Skeletal muscle satellite cell (primary cell): Measurements from ENCODE around the gene CTSO.
"Not testable (repeated sequence)": the region's sequence is repeated elsewhere in the genome, so short reads cannot be mapped to it uniquely, and the experiment has no call there.

ENCODE experiments used
- H3K27me3 ChIP-seq: 2 replicates; pipeline ENCODE4 v1.7.0; 2013; ENCODE audit warnings: low read length; ENCODE audit not compliant: control insufficient read depth, insufficient read depth
- H3K36me3 ChIP-seq: 2 replicates; pipeline ENCODE4 v1.7.0; 2013; ENCODE audit warnings: mild to moderate bottlenecking, control low read depth, low read length; ENCODE audit not compliant: insufficient read depth
- H3K4me1 ChIP-seq: 2 replicates; pipeline ENCODE4 v1.7.0; 2013; ENCODE audit warnings: low read length; ENCODE audit not compliant: control insufficient read depth, insufficient read depth
- H3K4me2 ChIP-seq: 2 replicates; pipeline ENCODE4 v1.7.0; 2013; ENCODE audit warnings: mild to moderate bottlenecking, low read length
- H3K4me3 ChIP-seq: 2 replicates; pipeline ENCODE4 v1.7.0; 2013; ENCODE audit warnings: low read length
- H3K9ac ChIP-seq: 2 replicates; pipeline ENCODE4 v1.7.0; 2013; ENCODE audit warnings: mild to moderate bottlenecking, low read depth, low read length, moderate library complexity
- H3K9me3 ChIP-seq: replicated peaks from 2 replicates; pipeline ENCODE4 v1.7.0; 2013; ENCODE audit warnings: mild to moderate bottlenecking, control low read depth, low read length

Gene CTSO

DNA sequence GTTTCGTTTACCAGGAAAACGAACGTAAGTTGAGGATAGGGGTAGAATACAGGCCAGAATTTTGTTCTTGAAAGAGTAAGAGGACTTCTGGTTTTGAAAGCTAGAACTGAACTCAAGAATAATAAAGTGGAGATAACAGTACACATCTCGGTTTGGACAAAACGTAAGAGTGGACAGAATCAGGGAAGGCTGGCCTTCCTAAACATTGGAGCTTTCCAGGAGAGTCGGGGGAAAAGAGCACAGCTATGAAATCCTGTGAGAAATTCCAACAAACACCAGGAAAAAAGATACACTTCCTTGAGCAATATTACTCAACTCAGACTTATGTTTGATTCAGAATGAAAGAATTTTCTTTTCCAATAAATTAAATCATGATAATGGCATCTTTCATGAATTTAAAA, 1.2 kb downstream of the CTSO start:
- peak overlapping the region; percentile 94 for H3K9ac ChIP-seq

DNA sequence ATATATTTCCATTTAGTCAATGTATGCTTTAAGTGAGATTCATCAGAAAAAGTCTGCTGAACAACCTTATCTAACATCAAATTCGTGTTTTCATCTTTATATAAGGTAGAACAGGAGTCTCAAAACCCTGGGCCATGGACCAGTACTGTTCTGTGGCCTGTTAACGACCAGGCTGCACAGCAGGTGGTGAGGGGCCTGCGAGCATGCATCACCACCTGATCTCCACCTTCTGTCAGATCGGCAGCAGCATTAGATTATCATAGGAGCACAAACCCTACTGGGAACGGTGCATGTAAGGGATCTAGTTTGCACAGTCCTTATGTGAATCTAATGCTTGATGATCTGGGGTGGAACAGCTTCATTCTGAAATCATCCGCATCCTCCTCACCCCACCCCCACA, 3.2 kb downstream of the CTSO start:
- no peaks in the 10 kb centered on the region for H3K27me3 ChIP-seq
- no peak overlapping the region for H3K9ac ChIP-seq
- H3K4me2 ChIP-seq: no peak overlapping the region

More for the DNA sequence above, 1.2 kb downstream of the CTSO start:
- peak overlapping the region; percentile 92 for H3K4me2 ChIP-seq
- H3K4me3 ChIP-seq: peak overlapping the region; percentile 76
- H3K9me3 ChIP-seq: no peaks in the 10 kb centered on the region
- H3K36me3 ChIP-seq: no peaks in the 10 kb centered on the region
- H3K27me3 ChIP-seq: no peaks in the 10 kb centered on the region
- H3K4me1 ChIP-seq: peaks cover 11% of the 10 kb centered on the region

DNA sequence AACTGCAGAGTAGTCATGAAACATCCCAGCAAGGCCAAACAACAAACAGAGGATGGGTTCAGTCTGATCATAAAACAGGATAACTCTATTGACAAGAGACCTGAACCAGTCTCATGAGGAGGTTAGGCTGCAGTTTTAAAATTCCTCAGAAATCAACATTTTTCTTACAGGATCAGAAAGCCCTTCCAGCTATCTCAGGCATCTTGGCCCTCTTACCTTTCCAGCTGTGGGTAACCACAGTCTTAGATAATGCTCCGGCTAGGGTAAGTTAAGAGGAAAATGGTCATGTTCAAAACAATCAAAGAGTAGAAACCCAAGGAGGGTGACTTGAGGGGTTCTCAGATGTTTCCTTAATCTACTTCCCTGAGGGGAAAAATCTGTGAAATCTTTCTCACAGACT, 5.1 kb downstream of the CTSO start:
- Histone ChIP-seq H3K4me3 (no peak overlapping the region), H3K27me3 (no peaks in the 10 kb centered on the region), H3K9me3 (no peaks in the 10 kb centered on the region), H3K36me3 (no peaks in the 10 kb centered on the region), H3K4me2 (no peak overlapping the region), H3K9ac (no peak overlapping the region), H3K4me1 (peaks cover 5% of the 10 kb centered on the region)

More for the DNA sequence above, 3.2 kb downstream of the CTSO start:
- no peak overlapping the region for H3K4me3 ChIP-seq
- H3K4me1 ChIP-seq: peaks cover 11% of the 10 kb centered on the region
- no peaks in the 10 kb centered on the region for H3K36me3 ChIP-seq
- no peaks in the 10 kb centered on the region for H3K9me3 ChIP-seq

DNA sequence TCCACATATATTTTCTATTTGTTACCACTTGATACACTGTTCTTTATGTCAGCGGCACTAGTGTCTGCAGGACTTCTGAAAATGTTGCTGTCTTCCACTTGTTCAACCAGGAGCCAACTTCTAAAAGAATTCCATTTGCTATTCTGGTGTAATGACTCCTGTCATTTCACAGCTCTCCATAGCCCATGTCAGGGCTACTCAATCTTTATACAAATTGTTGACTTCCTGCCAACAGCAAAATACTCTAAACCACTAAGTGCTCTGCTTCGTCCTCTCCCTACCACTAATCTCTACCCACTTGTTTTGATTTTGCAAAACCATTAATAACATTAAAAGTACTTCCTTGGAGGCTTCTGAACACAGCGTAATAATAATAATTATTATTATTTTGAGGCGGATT, 7.2 kb downstream of the CTSO start:
- H3K4me2 ChIP-seq: no peak overlapping the region
- no peaks in the 10 kb centered on the region for H3K36me3 ChIP-seq
- H3K4me3 ChIP-seq: no peak overlapping the region
- H3K9ac ChIP-seq: no peak overlapping the region
- H3K9me3 ChIP-seq: no peaks in the 10 kb centered on the region
- no peaks in the 10 kb centered on the region for H3K4me1 ChIP-seq
- H3K27me3 ChIP-seq: no peaks in the 10 kb centered on the region

DNA sequence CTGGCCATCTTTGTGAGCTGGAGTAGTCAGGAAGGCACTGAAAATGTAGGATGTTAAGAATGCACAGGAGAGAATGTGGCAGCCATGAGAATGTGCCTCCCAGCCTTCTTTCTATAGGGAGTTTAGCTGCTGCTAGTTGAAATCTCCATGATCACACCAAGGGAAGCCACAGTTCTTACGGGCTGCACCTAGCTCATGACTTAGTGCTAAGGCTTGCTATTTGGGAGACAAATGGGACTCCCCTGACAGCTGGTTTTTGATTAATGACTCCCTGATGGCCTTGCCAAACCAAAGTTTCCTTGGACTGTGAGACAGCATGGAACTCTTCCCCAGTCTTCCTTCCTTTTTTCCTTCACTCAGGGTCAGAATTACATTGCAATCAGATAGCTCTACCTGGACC, 9.2 kb downstream of the CTSO start:
- Histone ChIP-seq H3K4me1 (no peaks in the 10 kb centered on the region), H3K36me3 (no peaks in the 10 kb centered on the region), H3K9me3 (no peaks in the 10 kb centered on the region), H3K27me3 (no peaks in the 10 kb centered on the region), H3K4me3 (no peak overlapping the region), H3K9ac (no peak overlapping the region), H3K4me2 (no peak overlapping the region)

DNA sequence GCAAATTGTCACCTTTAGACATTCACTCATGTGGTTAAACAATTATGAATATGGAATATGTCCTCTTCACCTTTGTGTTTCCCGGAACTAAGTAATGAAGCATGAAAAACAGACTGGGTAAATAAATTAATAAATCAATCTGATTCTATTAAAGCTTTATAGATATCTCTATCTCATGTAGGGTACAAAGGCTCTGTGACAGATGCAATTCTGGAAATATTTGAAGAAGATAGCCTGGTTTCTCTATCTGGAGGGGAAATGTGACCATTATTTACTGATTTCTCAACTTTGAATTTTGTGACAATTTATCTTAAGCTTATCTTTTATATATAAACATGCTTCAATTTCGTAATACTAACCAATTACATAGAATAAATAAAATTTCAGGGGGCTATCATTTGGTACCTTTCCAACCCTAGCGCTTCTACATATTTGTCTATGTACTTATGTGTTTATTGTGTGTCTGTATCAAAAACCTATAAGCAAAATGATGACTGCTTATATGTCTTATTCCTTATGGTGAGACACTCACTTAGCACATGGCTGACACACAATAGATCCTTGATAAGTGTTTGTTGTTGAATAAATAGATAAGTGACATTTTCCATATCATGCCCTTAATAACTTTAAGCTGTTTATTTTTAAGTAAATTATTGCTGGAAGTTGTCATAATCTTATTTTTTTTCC, 9.9 kb downstream of the CTSO start:
- H3K4me3 ChIP-seq: no peak overlapping the region
- H3K27me3 ChIP-seq: no peaks in the 10 kb centered on the region
- H3K36me3 ChIP-seq: no peaks in the 10 kb centered on the region
- no peaks in the 10 kb centered on the region for H3K9me3 ChIP-seq
- no peak overlapping the region for H3K4me2 ChIP-seq
- no peak overlapping the region for H3K9ac ChIP-seq
- no peaks in the 10 kb centered on the region for H3K4me1 ChIP-seq

DNA sequence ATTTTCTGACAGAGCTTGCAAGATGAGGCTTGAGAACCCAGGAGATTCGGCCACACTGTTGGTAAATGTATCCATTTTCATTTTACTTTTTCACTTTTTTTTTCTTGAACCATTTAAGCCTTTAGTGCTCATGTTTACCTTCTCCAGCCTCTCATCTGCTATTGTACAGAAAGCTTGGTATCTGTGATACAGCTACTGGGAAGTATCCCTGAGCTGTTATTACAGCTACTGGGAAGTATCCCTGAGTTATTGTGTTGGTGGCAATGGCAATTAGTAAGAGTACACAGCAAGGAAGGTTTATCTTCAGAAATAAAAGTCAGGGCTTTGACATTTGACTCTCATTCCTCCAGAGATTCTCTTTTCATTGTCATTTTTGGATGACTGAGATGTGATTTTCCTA, 11.8 kb downstream of the CTSO start:
- Histone ChIP-seq H3K4me3 (no peak overlapping the region), H3K36me3 (no peaks in the 10 kb centered on the region), H3K27me3 (no peaks in the 10 kb centered on the region), H3K4me1 (no peaks in the 10 kb centered on the region), H3K9ac (no peak overlapping the region), H3K4me2 (no peak overlapping the region), H3K9me3 (no peaks in the 10 kb centered on the region)

DNA sequence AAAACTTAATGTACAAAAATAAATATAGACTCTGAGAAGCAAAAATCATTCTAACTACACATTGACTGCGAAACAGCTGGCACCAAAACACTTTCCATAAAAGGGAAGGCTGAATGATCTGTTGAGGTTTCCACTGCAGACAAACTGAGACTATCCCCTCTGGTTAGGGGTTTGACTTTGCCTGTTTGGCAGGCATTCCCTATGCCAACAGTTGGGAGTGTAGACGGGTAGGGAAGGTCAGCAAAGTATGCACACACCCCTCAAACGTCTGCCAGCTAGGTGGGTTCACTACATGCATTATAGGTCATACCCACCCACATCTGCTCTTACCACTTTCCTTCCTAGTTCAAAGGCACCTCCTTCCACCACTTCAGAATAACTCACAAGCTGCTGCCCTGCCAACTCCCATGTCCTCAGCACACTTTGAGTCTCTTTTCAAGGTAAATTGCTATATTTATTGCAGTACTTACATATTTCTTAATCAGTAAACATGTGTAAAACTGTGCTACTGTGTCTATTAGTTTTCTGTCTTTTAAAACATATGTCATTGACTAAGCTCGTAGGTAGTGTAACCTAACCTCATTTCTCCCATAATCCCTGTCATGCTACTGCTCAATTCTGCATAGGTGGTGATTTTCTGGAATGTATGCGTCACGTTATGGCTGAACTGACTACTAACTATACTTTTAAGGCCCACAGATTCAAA, 12.4 kb downstream of the CTSO start:
- no peak overlapping the region for H3K4me2 ChIP-seq
- no peak overlapping the region for H3K4me3 ChIP-seq
- H3K9me3 ChIP-seq: no peaks in the 10 kb centered on the region
- no peaks in the 10 kb centered on the region for H3K4me1 ChIP-seq
- no peak overlapping the region for H3K9ac ChIP-seq
- no peaks in the 10 kb centered on the region for H3K36me3 ChIP-seq
- H3K27me3 ChIP-seq: no peaks in the 10 kb centered on the region

DNA sequence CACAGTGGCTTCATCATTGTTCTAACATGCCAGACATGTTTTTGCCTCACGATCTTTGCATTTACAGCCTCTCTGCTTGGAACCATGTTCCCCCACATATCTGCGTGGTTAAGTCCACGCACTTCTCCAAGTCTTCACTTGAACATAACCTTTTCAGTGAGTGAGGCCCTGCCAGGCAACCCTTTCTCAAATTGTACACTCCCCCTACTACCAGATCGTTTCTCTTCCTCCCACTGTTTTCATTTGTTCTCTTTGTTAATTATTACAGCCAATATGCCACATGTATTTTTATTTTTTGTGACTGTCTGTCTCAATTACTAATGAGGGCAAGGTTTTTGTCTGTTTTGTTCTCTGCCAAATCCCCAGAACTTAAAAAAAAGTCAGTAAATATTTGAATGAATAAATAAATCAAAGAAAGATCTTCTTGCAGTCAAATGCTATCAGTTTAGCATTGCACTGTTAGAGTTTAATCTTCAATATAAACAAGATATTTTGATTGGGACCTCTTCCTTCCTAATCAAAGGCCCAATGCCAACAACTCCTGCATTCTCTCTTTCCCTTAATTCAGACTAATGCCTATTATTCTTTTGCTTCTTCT, 18.2 kb downstream of the CTSO start:
- Histone ChIP-seq H3K4me2 (no peak overlapping the region), H3K9me3 (no peaks in the 10 kb centered on the region), H3K27me3 (no peaks in the 10 kb centered on the region), H3K4me1 (no peaks in the 10 kb centered on the region), H3K9ac (no peak overlapping the region), H3K36me3 (no peaks in the 10 kb centered on the region), H3K4me3 (no peak overlapping the region)

DNA sequence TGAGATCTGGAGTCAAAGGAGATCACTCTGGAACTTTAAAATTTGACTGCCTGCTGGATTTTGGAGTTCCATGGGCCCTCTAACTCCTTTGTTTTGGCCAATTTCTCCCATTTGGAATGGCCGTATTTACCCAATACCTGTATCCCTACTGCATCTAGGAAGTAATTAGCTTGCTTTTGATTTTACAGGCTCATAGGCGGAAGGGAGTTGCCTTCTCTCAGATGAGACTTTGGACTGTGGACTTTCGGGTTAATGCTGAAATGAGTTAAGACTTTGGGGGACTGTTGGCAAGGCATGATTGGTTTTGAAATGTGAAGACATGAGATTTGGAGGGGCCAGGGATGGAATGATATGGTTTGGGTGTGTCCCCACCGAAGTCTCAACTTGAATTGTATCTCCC, 19.0 kb downstream of the CTSO start:
- H3K4me3 ChIP-seq, H3K36me3 ChIP-seq, H3K4me1 ChIP-seq: not testable (repeated sequence)

DNA sequence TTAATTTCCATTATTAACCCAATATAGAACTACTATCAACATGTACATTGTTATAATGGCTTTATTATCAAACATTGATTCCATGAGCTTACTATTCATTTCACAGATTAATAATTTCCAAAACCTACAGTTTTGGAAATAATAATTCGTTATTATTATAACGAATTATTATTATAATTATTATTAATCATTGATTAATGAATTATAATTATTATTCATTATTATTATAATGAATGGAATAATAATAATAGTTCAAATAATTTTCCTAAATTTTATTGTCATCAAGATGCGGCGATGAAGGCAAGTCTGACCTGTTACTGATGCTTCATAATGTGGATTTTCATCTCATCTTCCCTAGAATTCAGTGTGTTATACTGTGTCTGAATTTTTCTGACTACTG, 22.0 kb downstream of the CTSO start:
- Histone ChIP-seq H3K4me2 (no peak overlapping the region), H3K9ac (no peak overlapping the region), H3K4me3 (no peak overlapping the region), H3K4me1 (no peaks in the 10 kb centered on the region), H3K36me3 (no peaks in the 10 kb centered on the region), H3K27me3 (no peaks in the 10 kb centered on the region), H3K9me3 (no peaks in the 10 kb centered on the region)

More for the DNA sequence above, 19.0 kb downstream of the CTSO start:
- H3K27me3 ChIP-seq, H3K4me2 ChIP-seq, H3K9me3 ChIP-seq, H3K9ac ChIP-seq: not testable (repeated sequence)

DNA sequence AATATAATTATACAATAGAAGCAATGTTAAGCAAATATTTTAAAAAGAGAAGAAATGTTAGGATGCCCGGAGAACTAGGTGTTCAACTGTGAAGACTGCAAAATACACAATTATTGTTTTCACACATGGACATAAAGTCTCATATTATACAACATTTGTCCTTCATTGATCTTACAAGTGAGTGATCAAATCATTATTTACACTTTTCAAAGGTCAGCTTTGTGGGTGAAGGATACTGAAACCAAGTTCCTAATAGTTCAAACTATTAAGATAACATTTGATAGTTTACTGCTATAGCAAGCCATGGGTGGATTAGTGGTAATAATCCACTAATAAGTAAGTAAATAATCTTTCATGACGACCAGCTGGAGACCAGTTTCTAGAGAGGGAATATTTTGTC, 23.3 kb downstream of the CTSO start:
- no peak overlapping the region for H3K9ac ChIP-seq
- no peaks in the 10 kb centered on the region for H3K9me3 ChIP-seq
- no peaks in the 10 kb centered on the region for H3K36me3 ChIP-seq
- no peaks in the 10 kb centered on the region for H3K27me3 ChIP-seq
- H3K4me2 ChIP-seq: no peak overlapping the region
- H3K4me3 ChIP-seq: no peak overlapping the region
- H3K4me1 ChIP-seq: no peaks in the 10 kb centered on the region
